Stimulated activated CD8-positive, alpha-beta memory T cell treated with anti-CD3 and anti-CD28 coated beads, Interleukin-4, amount 100 ng/mL, for 4 hours (primary cell): ENCODE measurements around the gene UGT2B7.
"Not testable (repeated sequence)": the region's sequence is repeated elsewhere in the genome, so short reads cannot be mapped to it uniquely, and the experiment has no call there.

Source experiments
- DNase-seq, 2 donors: peaks; one replicate each; pipeline ENCODE4 v3.0.0-alpha.2; 2020; ENCODE audit warnings: low read depth in 2 of 2, low spot score in 1 of 2

The UGT2B7 gene

DNA sequence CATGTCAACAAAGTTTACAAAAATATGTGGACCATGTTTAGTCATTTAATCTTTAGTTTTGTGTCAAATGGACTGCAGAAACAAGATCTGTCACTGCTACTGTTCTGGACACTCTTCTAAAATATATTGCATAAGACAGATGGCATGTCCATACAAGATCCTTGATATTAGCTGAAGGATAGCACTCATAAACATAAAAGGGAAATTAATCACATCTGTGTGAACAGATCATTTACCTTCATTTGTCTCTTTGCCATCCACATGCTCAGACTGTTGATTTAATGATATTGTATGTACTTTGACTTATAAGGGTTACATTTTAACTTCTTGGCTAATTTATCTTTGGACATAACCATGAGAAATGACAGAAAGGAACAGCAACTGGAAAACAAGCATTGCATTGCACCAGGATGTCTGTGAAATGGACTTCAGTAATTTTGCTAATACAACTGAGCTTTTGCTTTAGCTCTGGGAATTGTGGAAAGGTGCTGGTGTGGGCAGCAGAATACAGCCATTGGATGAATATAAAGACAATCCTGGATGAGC is at the start of gene UGT2B7:
TSS of gene UGT2B7 (plus strand) at position 364 of the 546 bp plus-strand sequence. CDS start at position 411, 47 bp downstream.
- DNase-seq, result no peak

DNA sequence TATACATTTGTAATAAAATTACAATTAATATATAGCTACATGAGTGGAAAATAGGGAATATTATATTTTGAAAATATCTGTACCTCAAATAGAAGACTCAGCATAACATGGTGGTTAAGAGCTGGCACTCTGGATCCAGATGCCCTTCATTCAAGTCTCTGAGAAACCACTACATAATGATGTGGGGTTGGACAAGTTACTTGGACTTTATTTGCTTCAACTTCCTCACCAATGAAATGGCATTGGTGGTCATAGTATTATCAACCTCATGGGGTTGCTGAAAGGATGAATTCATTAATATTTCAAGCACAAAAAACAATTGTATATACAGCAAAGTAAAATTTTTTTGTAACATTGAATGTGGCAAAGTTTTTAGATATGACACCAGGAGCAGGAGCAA is 46.4 kb upstream of the UGT2B7 start:
- no peak for DNase-seq

DNA sequence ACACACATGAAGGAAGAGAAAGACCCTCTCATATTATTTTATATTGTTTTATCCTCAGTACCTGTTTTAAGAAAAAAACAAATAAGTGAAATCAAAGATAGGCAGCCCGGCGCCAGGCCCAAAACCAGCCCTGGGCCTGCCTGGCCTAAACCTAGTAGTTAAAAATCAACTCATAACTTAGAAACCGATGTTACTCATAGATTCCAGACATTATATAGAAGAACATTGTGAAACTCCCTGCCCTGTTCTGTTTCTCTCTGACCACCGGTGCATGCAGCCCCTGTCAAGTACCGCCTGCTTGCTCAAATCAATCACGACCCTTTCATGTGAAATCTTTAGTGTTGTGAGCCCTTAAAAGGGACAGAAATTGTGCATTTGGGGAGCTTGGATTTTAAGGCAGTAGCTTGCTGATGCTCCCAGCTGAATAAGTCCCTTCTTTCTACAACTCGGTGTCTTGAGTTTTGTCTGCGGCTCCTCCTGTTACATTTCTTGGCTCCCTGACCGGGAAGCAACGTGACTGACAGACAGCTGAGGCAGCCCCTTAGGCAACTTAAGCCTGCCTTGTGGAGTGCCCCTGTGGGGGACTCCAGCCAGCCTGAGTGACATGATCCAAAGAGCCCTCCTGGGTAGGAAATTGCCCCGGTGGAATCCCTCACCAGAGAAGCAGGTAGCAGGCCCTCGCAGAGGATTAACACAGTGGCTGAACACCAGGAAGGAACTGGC is 45.3 kb upstream of the UGT2B7 start:
- DNase-seq, result not testable (repeated sequence)

DNA sequence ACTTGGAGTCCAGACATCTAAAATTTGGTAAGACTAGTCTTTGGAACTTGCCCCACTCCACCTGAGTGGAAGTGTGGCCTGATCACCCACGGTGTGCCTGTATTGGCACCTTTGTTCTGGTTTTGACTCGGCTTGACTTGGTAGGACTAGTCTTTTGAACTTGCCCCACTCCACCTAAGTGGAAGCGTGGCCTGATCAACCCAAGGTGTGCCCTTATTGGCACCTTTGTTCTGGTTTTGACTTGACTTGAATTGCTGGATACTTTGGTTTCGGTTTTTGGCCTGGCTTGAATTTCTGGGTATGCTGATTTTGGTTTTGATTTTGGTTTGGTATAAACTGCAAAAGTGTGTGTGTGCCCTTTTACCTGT is 44.7 kb upstream of the UGT2B7 start:
- DNase-seq, result no peak

DNA sequence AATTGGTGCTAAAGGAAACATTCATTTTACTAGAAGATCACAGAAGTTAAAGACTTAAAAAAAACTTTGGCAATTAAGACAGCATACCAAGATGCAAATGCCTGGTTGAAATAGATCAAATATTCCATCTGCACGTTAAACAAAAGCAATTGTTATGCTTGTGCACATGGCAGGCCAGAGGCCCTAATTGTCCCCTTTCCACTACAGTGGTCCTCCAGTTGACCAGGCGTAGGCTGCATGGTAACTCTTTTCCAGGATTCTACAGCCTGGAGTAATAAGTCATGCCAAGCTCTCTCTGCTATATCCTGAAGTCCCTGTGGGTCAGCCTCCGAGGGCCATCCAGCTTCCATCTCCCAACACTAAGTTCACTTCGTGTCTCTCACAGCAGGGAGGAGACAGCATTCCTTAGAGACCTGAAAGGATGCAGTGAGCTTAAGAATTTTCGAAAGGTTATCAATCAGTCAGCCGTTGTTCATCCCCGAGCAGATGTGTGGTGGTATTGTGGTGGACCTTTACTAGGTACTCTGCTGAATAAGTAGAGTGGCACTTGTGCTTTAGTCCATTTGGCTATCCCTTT is 42.9 kb upstream of the UGT2B7 start:
- DNase-seq, result not testable (repeated sequence)

DNA sequence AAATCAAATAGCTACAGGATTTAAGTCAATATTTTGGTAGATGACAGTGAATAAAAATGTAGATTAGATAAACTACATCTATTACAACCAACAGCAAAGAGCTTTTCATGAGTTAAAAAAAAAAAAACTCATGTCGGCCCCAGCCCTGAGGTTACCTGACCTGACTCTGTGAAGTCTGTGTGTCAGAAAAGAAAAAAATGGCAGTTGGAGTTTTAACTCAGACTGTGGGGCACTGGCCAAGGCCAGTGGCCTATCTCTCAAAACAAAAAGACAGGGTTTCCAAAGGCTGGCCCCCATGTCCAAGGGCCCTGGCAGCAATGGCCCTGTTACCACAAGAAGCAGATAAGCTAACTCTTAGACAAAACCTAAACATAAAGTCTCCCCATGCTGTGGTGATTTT is 42.2 kb upstream of the UGT2B7 start:
- DNase-seq, result not testable (repeated sequence)

DNA sequence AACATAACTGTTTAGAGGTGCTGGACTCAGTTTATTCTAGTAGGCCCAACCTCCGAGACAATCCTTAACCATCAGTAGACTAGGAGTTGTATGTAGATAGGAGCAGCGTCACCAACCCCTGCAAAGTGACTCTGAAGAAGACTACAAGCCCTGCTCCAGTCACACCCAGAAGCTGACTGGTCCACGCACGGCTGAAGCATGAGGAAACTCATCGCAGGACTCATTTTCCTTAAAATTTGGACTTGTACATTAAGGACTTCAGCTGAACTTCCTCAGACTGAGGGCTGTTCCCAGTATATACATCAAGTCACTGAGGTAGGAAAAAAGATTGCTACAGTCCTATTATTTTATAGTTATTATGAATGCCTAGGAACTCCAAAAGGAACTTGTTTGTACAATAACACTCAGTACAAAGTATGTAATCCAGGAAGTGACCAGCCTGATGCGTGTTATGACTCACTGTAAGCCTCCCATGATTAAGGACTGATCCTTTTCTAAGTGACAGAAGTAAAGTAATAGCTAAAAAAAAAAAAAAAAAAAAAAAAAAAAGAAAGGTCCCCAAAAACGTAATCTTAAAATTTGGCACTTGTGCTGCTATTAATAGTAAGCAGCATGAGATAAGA is 41.6 kb upstream of the UGT2B7 start:
- no peak for DNase-seq

DNA sequence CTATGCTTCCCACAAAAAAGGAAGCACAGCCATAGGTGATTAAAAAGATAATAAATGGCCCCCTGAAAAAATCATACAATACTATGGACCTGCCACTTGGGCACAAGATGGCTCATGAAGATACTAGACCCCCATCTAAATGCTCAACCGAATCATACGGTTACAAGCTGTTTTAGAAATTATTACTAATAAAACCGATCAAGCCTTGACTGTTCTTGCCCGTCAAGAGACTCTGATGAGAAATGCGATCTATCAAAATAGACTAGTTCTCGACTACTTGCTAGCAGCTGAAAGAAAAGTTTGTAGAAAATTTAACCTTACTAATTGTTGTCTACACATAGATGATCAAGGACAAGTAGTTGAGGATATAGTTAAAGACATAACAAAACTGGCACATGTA is 40.1 kb upstream of the UGT2B7 start:
- no peak for DNase-seq

DNA sequence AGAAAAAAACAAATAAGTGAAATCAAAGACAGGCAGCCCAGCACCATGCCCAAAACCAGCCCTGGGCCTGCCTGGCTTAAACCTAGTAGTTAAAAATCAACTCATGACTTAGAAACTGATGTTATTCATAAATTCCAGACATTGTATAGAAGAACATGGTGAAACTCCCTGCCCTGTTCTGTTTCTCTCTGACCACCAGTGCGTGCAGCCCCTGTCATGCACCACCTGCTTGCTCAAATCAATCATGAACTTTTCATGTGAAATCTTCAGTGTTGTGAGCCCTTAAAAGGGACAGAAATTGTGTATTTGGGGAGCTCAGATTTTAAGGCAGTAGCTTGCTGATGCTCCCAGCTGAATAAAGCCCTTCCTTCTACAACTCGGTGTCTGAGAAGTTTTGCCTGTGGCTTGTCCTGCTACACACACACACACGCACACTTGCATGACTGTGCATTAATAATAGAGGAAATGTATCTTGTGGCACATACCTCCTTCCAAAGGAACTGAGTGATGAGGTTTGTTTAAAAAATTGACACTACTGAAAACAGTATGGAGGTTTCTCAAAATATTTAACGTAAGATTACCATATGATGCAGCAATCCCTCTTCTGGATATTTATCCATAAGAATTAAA is 39.2 kb upstream of the UGT2B7 start:
- no peak for DNase-seq

DNA sequence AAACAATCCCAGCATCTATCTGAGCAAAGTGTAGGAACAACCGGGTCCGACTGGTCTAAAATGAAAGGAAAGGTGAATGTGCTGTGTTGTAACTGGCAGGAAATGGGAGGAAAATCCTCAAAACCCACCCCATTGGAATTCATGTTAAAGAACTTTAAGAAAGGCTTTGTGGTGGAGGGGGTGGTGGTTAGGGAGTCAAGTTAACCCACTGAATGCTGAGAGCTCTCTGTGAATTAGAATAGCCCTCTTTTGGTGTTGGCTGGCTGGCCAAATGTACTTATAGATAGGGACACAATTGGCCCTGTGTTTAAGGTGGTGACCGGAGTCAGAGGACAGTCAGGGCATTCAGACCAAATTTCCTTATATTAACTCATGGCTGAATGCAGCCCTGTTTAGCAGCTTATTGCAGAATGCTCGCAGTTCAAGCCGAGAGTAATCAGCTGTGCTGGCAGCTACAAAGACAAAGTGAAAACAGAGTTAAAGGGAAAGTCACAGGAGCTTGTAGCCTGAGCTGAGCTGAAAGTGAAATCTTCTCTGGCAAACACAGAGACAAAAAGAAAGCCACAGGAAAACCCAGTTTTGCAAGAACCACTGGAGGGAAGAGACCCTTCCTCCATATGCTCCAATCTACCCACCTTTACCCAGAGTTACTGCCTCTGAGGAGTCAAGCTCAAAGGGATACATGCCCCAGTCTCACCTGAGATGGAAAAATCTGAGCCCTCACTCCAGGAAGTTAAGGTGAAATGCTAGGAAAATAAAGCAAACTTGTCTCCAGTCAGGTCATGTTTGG is 38.5 kb upstream of the UGT2B7 start:
- DNase-seq, result no peak

DNA sequence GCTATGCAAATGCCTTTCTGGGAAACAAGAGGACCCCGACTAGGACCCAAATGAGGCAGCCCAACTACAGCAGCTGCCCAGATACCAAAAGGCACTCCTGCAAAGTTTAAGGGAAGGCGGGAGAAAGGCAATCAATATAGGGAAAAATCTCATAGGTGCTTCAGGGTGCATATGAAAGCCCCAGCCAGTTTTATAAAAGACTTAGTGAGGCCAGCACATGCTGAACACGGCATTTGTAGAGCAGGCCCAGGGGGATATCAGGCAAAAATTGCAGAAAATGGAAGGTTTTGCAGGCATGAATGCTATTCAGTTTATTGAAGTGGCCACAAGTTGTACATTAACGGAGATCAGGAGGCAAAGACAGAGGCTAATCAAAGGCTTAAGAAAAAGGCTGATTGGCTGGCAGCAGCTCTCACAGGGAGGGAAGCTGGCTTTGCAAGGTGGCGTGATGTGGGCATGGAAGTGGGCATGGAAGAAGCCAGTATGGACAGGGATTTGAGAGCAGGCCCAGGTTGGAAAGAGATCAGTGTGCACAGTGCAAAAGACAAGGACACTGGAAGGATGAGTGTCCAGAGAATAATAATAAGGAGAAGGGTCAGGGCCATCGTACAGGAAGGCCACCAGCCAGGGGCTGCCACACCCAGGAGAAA is 37.7 kb upstream of the UGT2B7 start:
- no peak for DNase-seq

DNA sequence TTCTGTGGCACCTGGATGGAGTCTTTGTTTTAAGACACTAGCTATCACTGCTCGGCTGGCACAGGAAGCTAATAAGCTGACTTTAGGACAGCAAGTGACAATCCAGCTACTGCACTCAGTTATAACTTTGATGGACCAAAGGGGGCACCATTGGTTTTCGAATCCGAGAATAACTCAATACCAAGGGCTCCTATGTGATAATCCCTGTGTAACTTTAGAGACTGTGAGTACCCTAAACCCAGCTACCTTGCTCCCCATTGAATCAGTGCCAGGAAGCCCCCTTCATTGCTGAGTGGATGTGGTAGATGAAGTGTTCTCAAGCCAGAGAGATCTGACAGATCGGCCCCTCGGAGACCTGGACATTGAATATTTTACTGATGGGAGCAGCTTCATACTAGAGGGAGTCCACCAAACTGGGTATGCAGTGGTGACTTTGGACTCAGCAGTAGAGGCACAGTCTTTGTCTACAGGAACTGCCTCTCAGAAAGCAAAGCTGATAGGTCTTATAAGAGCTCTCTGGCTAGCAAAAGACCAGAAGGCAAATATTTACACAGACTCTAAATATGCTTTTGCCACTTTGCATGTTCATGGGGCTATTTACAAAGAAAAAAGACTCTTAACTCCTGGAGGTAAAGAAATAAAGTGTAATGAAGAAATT is 35.5 kb upstream of the UGT2B7 start:
- DNase-seq, result no peak

DNA sequence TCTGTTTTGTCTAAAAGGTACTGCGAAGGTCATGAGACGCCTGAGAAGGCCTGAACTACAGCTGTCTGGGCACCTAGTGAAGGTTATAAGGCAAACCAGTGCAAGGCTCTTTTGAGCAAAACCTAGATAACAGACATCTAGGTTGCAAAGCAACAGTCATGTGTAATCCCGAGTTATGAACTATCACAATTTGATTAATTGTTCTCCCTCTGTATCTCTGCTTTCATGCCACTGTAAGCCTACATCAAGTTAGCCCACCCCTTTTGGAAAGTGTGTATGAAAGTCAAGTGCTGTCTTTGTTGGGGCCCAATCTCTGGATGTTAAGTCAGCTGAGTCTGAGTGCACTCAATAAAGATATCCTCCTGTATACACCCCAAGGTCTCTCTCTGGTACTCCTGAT is 31.9 kb upstream of the UGT2B7 start:
- no peak for DNase-seq

DNA sequence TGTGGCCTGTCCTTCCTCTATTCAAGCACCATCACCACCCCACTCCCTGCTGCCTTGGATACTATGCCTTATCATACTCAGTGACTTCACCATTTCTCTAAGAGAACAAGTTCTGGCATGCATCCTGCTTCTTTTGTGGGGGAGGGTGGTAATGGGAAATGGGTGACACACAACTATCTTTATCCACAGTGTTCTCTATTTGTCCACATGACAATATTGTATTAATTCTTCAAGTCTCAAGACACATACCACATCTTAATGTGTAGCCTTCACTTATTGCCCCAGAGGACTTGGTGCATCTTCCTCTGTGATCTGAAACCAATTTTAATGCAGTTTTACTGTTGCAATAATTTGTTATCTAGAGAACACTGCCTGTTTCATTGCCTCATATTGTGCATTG is 29.3 kb upstream of the UGT2B7 start:
- DNase-seq, result no peak

DNA sequence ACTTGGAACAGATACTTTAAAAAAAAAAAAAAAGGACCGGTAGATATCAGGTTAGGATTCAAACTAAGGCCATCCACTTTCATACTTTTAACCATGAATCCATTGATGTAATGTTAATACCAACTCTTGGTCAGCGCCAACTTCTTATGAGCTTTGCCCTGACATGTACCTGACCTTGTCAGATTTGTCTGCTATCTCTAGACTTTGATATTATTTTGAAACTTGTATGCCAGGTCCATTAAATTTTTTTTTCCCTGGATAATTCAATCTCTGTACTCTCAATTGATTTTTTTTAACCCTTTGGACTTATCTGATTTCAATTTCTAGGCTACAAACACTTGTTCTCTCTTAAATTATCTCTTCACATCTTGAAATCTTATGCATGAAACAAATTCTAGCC is 27.2 kb upstream of the UGT2B7 start:
- DNase-seq, result no peak

DNA sequence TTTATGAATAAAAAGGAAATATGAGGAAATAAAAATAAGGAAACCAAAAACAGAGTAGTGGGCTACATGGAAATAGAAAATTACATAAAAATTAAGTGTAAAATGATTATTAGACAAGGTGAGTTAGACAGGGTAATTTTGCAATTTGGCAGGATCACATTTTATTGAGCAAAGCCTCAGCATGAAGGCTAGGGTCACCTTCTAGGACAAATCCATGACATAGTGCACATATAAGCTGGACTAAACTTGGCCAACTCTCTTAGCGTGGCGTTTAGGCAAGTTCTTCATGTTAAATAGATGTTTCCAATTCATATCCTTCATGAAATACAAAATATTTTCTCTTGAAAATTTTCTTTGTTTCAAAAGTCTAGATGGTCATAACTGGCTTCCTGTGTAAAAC is 25.7 kb upstream of the UGT2B7 start:
- no peak for DNase-seq

DNA sequence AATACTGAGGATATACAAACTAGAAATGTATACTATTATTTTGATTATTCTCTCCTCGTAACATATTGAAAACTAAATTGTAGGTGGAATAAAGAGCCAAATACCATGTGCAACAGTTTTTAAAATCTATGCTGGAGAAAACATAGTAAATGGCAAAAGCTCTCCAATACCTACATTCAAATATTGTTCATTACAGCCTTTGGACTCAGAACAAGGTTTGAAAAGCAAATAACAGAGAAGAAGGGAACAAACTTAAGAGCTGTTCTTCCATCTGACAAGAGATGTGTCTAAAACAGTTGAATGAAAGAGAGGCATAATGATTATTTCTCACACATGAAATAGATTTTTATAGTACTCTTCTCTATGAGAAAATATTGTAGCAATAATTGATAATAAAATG is 25.0 kb upstream of the UGT2B7 start:
- DNase-seq, result no peak

DNA sequence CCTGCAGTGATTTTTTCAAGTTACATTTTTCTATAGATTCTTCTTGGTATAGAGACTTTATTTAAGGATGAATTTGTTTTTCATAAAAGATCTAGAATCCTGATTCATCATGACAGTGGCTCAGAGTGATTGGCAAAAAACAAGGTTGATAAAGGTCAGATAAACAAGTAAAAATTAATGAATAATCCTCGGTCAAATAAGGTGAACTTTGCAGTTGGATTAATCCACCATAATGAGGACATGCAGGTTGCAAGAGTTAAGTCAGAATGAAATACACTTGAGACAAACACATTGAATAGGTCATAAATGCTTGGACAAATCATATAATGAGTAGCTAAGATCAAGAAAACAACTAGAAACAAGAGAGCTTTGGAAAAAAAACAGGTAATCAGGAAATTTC is 22.9 kb upstream of the UGT2B7 start:
- DNase-seq, result no peak

DNA sequence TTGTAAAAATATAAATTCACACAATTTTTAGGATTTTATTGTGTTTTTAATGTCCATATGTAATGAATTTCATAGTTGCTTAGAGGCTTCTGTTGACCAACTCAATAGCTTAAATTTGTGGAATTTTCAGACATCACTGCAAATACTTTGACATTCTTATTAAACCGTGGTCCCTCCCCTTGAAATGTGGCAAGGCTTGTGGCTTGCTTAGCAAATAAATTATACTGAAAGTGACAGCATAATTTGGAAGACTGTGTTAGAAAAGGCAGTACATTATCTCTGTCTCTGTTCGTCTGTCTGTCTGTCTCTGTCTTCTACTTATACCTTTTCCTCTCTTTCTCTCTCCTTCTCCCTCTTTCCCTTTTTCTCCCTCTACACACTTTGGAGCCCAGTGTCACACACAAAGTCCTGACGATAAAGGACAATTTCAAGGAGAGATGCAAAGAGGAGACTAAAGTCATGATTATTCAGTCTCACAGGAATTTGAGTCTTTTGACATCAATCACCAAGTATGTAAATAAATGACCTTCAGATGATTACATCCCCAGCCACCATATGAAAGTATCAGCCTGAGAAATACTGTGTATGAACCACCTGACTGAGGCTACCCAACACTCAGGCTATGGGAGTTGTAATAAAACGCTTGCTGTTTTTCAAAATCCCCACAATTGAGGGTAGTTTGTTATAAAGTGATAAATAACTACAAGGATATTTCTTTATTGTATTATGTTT is 21.0 kb upstream of the UGT2B7 start:
- DNase-seq, result no peak
